Heart right ventricle (tissue), 16 donors: ENCODE data around the gene ANKH. TPM values are rescaled to one million over a fixed set of nuclear protein-coding genes. Genes with fewer than 3 reads are reported as not detected.

Experiments used
- ATAC-seq, 8 donors: fragments of 200-7000 bp; cut with Tn5 transposase; one replicate each; pipeline ENCODE4 v1.9.1; 2020; ENCODE audit warnings: mild to moderate bottlenecking in 8 of 8, moderate library complexity in 8 of 8, moderate number of reproducible peaks in 1 of 8
- DNase-seq, 2 donors: peaks; one replicate each; pipeline ENCODE4 v3.0.0-alpha.2; 2020
- H3K27ac ChIP-seq, 10 donors: fragments of 200-600 bp; sonication (generic) in 2 of 10; one replicate each; pipeline versions ENCODE4 v1.5.0 to v1.8.0; 2020 to 2022; ENCODE audit warnings: mild to moderate bottlenecking in 3 of 10
- H3K27me3 ChIP-seq, 7 donors: fragments of 200-600 bp; one replicate each; pipeline ENCODE4 v1.8.0; 2021 to 2022; ENCODE audit warnings: mild to moderate bottlenecking in 2 of 7
- H3K36me3 ChIP-seq, 9 donors: fragments of 200-600 bp; sonication (generic) in 1 of 9; one replicate each; pipeline versions ENCODE4 v1.5.0 to v1.8.0; 2020 to 2022; ENCODE audit warnings: mild to moderate bottlenecking in 2 of 9
- H3K4me1 ChIP-seq, 9 donors: fragments of 200-600 bp; sonication (generic) in 1 of 9; one replicate each; pipeline versions ENCODE4 v1.5.0 to v1.8.0; 2020 to 2022; ENCODE audit warnings: mild to moderate bottlenecking in 4 of 9
- H3K4me3 ChIP-seq, 10 donors: fragments of 200-600 bp; sonication (generic) in 2 of 10; one replicate each; pipeline versions ENCODE4 v1.5.0 to v1.8.0; 2020 to 2022; ENCODE audit warnings: mild to moderate bottlenecking in 7 of 10, moderate library complexity in 2 of 10
- H3K9me3 ChIP-seq, 11 donors: fragments of 200-600 bp in 10 of 11; sonication (generic) in 2 of 11; one replicate each; pipeline versions ENCODE4 v1.5.0 to v1.8.0; 2013 to 2022; ENCODE audit warnings: mild to moderate bottlenecking in 2 of 11, control low read depth in 1 of 11, moderate library complexity in 1 of 11
- CTCF ChIP-seq, 9 donors: fragments of 200-600 bp; sonication (generic) in 2 of 9; IDR thresholded peaks; one replicate each; pipeline versions ENCODE4 v1.5.0 to v1.8.0; 2021 to 2022; ENCODE audit warnings: antibody characterized with exemption in 9 of 9, mild to moderate bottlenecking in 5 of 9, moderate library complexity in 1 of 9
- WGBS, 2 donors: extraction: QIAGEN DNeasy Blood & Tissue Kit; methylation state at CpG; one replicate each; pipeline ENCODE4 v1.1.7; 2013; ENCODE audit warnings: inconsistent platforms in 1 of 2; 5-methylcytosine and 5-hydroxymethylcytosine counted together
- intact Hi-C, 10 donors: fragments of 100-400 bp; cut with DNase I; formaldehyde crosslinking; loops; one replicate each; pipeline versions ENCODE4 v1.11.1 to v1.14.2; 2022
- polyA plus RNA-seq, 2 donors: library from polyadenylated mRNA; stranded (reverse); fragments of 200-250 nt; gene quantifications; one replicate each; pipeline ENCODE4 v1.2.3, GENCODE V29; 2013
- total RNA-seq, 10 donors: library from RNA; stranded (reverse); fragmentation: NEBNext Ultra II Directional in 3 of 10; extraction: Animal tissue kit (Norgen Biotek cat#: 25700) in 3 of 10; gene quantifications; one replicate each; pipeline versions ENCODE4 v1.2.1 to v1.2.4, GENCODE V29; 2021 to 2023
- donor health status: Arrhythmogenic right ventricular cardiomyopathy.
- donor health status: ischemic (EF 13 %, LVEDD 7.1; RV severe dilation, severe dysfunction).
- donor health status: healthy with polysubstance abuse.
- donor health status: DM: no; HTN: yes; CAD: no.
- donor health status: DM: no; HTN: no; CAD: no.
- donor health status: ischemic (EF 25% LVEDD 6.9; RV normal size, moderate dysfunction).
- donor health status: ischemic (EF 25% LVEDD 5.7; RV mildly dilated, moderate dysfunction).
- donor health status: healthy.
- donor health status: DM: yes; HTN: yes; CAD: no.
- donor health status: Ischemic cardiomyopathy.
- donor health status: ischemic (EF 35%, LVEDD 5.7; RV mildly dilated, moderate dysfunction).
- donor health status: nonischemic (EF 11% LVEDD 7.7; RV severe dilation, severe dysfunction).
- donor health status: DM: yes; HTN: yes; CAD: no.
- donor health status: PGD.
- donor health status: ischemic (EF 29% LVEDD 5.4; RV normal size, mild dysfunction).
- donor health status: nonischemic (EF 23%, LVEDD 6.1; RV moderate dilation, normal function).

Gene ANKH
- total and polyA plus RNA-seq, 12 donors: 51.0 to 256 (median 192) TPM

GRCh38 chr5:14724633-14725032 is 146.9 kb downstream of the ANKH start:
- DNase-seq: no peak
- intact Hi-C loops: loop anchor here in 7 of 10 donors (5.0 kb wide), 5 partner anchors 37 to 288 kb away; partner anchors contain the start of gene ANKH (in 4 of the 7)
- TF ChIP-seq CTCF (IDR thresholded peaks at IDR 0.05): no peak
- H3K27me3 ChIP-seq: no peaks in the 10 kb centered on the region
- H3K9me3 ChIP-seq: no peaks in the 10 kb centered on the region
- peaks cover 6 to 53% (median 23%) of the 10 kb centered on the region in 9 donors for H3K4me1 ChIP-seq
- H3K36me3 ChIP-seq: peaks cover 0 to 41% (median 7%) of the 10 kb centered on the region in 9 donors
- no peak overlapping the region for H3K27ac ChIP-seq
- peak in 2 of 8 donors; percentile 21 to 34 for ATAC-seq
- no peak overlapping the region for H3K4me3 ChIP-seq
- 62 to 81% methylated on average over 10 of the region's 10 CpGs for WGBS, 2 donors

GRCh38 chr5:14723701-14724132 is 147.9 kb downstream of the ANKH start:
- Histone ChIP-seq H3K4me1 (peaks cover 6 to 50% (median 23%) of the 10 kb centered on the region in 9 donors), H3K4me3 (no peak overlapping the region), H3K36me3 (peaks cover 0 to 35% (median 7%) of the 10 kb centered on the region in 9 donors), H3K27ac (no peak overlapping the region), H3K27me3 (no peaks in the 10 kb centered on the region), H3K9me3 (no peaks in the 10 kb centered on the region)
- WGBS, 2 donors: 88 to 92% methylated on average over 4 of the region's 4 CpGs
- no peak for ATAC-seq
- no peak for TF ChIP-seq CTCF (IDR thresholded peaks at IDR 0.05)
- DNase-seq: no peak
- intact Hi-C loops: no loop called here

GRCh38 chr5:14722923-14723322 is 148.7 kb downstream of the ANKH start:
- intact Hi-C loops: no loop called here
- no peak overlapping the region for H3K27ac ChIP-seq

GRCh38 chr5:14721990-14722656 is 149.5 kb downstream of the ANKH start:
- peaks cover 0 to 47% (median 7%) of the 10 kb centered on the region in 9 donors for H3K36me3 ChIP-seq
- WGBS, 2 donors: 91 to 94% methylated on average over 7 of the region's 7 CpGs
- H3K4me1 ChIP-seq: peaks cover 0 to 35% (median 11%) of the 10 kb centered on the region in 9 donors
- ATAC-seq (no peak), DNase-seq (no peak)
- intact Hi-C loops: no loop called here
- H3K4me3 ChIP-seq: no peak overlapping the region
- no peaks in the 10 kb centered on the region for H3K9me3 ChIP-seq
- no peak overlapping the region for H3K27ac ChIP-seq
- H3K27me3 ChIP-seq: no peaks in the 10 kb centered on the region
- no peak for TF ChIP-seq CTCF (IDR thresholded peaks at IDR 0.05)

More at GRCh38 chr5:14722923-14723322, 148.7 kb downstream of the ANKH start:
- DNase-seq (no peak), ATAC-seq (no peak)
- 92% methylated on average over 8 of the region's 8 CpGs for WGBS, 2 donors
- H3K9me3 ChIP-seq: no peaks in the 10 kb centered on the region
- H3K4me1 ChIP-seq: peaks cover 3 to 43% (median 16%) of the 10 kb centered on the region in 9 donors
- no peak overlapping the region for H3K4me3 ChIP-seq
- no peak for TF ChIP-seq CTCF (IDR thresholded peaks at IDR 0.05)
- peaks cover 0 to 39% (median 7%) of the 10 kb centered on the region in 9 donors for H3K36me3 ChIP-seq
- no peaks in the 10 kb centered on the region for H3K27me3 ChIP-seq
